Brain microvascular endothelial cell (primary cell): ENCODE data around the gene SLC6A20.
"Not testable (repeated sequence)": the region's sequence is repeated elsewhere in the genome, so short reads cannot be mapped to it uniquely, and the experiment has no call there.

Source experiments
- DNase-seq: peaks from one replicate; pipeline ENCODE4 v3.0.0-alpha.2; 2020
- H3K27ac ChIP-seq: fragments of 250-450 bp; sonication (Bioruptor Pico); 2 replicates; pipeline ENCODE4 v1.5.1; 2020; ENCODE audit warnings: mild to moderate bottlenecking, moderate library complexity
- H3K27me3 ChIP-seq: fragments of 250-450 bp; sonication (Bioruptor Pico); replicated peaks from 2 replicates; pipeline ENCODE4 v1.5.1; 2020; ENCODE audit warnings: mild to moderate bottlenecking
- H3K36me3 ChIP-seq: fragments of 250-450 bp; sonication (Bioruptor Pico); replicated peaks from 2 replicates; pipeline ENCODE4 v1.5.1; 2020; ENCODE audit warnings: mild to moderate bottlenecking
- H3K4me3 ChIP-seq: 2 replicates; pipeline ENCODE4 v1.5.1; 2011; ENCODE audit warnings: low read depth, mild to moderate bottlenecking, control low read depth, low read length, moderate library complexity
- in situ Hi-C: cut with HindIII; loops from 2 replicates; pipeline ENCODE4 v1.10.0; 2017; ENCODE audit warnings: low sequenced_read_pairs, low pct_ligation_motif_present
- TF ChIP-seq, protein P1 (sequence below): IDR thresholded peaks from 2 replicates; pipeline ENCODE4 v1.5.1; 2011; ENCODE audit warnings: low read depth, mild to moderate bottlenecking, moderate library complexity, low read length, control low read depth, inconsistent platforms; ENCODE audit errors: missing control alignments

The SLC6A20 gene

DNA sequence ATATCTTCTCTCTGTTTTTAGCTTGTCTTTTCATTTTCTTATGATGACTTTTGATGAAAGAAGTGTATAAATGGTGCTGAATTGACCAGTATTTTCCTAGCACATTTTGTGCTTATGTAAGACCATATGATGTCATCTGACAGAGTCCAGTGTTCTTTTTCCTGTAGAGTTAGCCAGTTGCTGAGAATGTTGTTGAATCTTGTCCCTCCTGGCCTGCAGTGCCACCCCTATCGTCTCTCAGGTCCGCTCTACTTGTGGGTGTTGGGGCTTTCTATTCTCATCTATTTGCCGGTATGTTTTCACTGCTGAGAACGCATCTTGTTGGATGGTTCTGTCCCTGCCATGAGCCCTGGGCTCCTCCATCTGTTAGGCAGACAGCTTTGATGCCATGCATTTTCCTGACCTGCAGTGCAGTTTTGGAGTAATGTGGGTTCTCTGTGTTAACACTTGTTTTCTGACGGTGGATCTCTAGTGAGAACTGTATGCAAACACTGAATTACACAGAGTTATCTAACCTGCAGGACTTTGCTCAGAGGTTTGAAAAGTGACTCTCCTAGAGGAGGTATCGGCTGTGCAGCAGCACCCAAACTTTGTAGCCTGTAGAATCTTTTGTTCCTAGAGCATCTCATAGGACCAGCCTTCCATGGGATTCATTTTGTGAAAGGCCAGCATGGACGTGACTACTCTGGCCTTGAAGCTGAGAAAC is 44.6 kb downstream of the SLC6A20 start:
- H3K4me3 ChIP-seq = no peak overlapping the region
- no peak overlapping the region for H3K27ac ChIP-seq
- H3K27me3 ChIP-seq = no peaks in the 10 kb centered on the region
- peaks cover 3% of the 10 kb centered on the region for H3K36me3 ChIP-seq
- no peak for DNase-seq
- in situ Hi-C loops = loop anchor here (25.0 kb wide), 1 partner anchor 311 kb away; no protein-coding TSS in a partner anchor
- TF ChIP-seq, protein P1, sequence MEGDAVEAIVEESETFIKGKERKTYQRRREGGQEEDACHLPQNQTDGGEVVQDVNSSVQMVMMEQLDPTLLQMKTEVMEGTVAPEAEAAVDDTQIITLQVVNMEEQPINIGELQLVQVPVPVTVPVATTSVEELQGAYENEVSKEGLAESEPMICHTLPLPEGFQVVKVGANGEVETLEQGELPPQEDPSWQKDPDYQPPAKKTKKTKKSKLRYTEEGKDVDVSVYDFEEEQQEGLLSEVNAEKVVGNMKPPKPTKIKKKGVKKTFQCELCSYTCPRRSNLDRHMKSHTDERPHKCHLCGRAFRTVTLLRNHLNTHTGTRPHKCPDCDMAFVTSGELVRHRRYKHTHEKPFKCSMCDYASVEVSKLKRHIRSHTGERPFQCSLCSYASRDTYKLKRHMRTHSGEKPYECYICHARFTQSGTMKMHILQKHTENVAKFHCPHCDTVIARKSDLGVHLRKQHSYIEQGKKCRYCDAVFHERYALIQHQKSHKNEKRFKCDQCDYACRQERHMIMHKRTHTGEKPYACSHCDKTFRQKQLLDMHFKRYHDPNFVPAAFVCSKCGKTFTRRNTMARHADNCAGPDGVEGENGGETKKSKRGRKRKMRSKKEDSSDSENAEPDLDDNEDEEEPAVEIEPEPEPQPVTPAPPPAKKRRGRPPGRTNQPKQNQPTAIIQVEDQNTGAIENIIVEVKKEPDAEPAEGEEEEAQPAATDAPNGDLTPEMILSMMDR = no peak

DNA sequence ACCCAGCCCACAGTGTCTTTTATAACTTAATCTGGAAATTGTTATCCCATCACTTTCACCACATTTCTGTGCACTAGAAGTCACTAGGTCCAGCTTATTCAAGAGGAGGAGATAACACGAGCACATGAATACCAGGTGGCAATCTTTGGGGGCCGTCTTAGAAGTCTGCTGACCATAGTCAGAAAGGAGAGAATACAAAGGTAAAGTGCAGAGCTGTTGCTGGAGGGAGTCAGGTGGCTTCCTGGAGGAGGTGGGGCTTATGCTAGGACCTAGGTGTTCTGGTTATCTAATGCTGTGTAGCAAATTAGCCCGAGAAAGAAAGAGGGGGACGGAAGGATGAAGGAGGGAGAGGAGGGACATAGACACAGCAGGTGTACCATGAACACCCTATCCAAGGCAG is 46.5 kb downstream of the SLC6A20 start:
- Histone ChIP-seq H3K36me3 (peaks cover 7% of the 10 kb centered on the region), H3K27ac (no peak overlapping the region), H3K4me3 (no peak overlapping the region), H3K27me3 (no peaks in the 10 kb centered on the region)
- TF ChIP-seq, protein P1 = no peak
- in situ Hi-C loops = loop anchor here (25.0 kb wide), 1 partner anchor 312 kb away; no protein-coding TSS in a partner anchor
- DNase-seq = no peak

DNA sequence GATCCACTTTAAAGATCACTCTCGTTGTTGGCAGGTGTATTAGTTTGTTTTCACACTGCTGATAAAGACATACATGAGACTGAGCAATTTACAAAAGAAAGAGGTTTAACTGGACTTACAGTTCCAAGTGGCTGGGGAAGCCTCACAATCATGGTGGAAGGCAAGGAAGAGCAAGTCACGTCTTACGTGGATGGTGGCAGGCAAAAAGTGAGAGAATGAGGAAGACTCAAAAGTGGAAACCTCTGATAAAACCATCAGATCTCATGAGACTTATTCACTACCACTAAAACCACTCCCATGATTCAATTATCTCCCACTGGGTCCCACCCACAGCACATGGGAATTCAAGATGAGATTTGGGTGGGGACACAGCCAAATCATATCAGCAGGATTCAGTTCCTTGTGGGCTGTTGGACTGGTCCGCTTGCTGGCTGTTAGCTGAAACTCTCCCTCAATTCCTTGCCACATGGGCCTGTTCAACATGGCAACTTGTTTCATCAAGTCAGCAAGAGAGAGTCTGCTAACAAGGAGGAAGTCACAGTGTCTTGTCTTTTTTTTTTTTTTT is 47.2 kb downstream of the SLC6A20 start:
- DNase-seq, H3K27ac ChIP-seq, in situ Hi-C loops: not testable (repeated sequence)

DNA sequence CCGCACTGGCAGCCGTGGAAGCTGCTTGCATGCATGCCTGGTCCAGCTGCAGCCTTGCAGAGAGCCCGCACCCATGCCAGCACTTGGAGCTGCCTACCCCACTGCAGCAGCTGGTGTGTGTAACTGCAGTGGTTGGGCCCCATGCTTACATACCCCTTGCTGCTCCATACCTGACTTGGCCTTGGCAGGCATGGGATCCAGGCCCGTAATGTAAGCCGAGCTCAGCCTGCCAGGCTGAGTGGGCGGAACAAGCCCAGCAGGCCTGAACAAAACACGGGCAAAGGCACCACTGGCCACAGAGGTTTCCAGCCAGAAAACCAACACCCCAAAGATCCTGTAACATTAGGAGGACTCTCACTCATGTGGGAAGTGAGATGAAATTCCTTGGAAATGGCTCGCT is 48.3 kb downstream of the SLC6A20 start:
- H3K27ac ChIP-seq = no peak overlapping the region
- in situ Hi-C loops = no loop called here
- DNase-seq = no peak
- H3K36me3 ChIP-seq = peaks cover 11% of the 10 kb centered on the region
- no peaks in the 10 kb centered on the region for H3K27me3 ChIP-seq
- H3K4me3 ChIP-seq = no peak overlapping the region
- TF ChIP-seq, protein P1 = no peak

More for the DNA sequence above, 47.2 kb downstream of the SLC6A20 start:
- H3K4me3 ChIP-seq, H3K27me3 ChIP-seq, H3K36me3 ChIP-seq: not testable (repeated sequence)

DNA sequence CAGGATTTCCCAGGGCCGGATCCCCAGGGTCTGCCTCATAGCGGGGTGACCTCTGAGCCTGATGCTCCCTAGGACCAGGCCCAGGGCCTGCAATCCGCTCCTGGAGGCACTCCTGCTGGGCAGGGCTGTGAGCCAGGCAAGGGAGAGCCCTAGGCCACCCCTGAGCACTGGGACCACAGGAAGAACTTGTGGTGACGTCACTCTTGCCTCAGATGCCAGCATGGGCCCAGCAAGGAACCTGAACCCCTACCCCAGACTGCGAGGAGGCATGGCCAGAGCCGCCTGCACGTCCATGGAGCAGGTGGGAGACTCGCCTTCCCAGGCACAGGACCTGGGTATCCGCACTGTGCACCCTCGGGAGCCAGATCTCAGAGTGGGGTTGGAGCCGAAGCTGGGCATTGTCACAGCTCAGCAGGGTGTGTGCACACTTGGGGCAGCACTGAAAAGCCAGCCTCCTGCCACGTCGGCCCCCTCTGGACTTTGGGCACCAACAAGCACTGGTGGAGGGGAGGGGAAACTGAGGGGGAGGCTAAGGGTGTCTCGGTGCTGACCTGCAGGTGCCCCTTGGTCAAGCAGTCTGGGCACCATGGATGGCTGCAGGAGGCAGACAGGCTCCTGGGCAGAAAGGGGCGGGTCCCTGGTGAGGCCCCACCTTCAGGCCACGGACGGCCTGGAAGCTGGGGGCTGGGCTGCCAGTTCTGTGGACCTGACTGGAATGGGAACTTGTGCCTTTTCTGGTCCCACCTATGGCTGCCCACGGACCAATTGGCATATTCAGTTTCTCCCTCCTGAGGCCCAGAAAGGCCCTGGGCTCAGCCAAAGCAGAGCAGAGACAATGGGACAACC is 49.3 kb downstream of the SLC6A20 start:
- in situ Hi-C loops = no loop called here
- H3K27ac ChIP-seq = no peak overlapping the region
- no peaks in the 10 kb centered on the region for H3K27me3 ChIP-seq
- no peak for DNase-seq
- H3K36me3 ChIP-seq = peaks cover 17% of the 10 kb centered on the region
- no peak overlapping the region for H3K4me3 ChIP-seq
- TF ChIP-seq, protein P1 = no peak

DNA sequence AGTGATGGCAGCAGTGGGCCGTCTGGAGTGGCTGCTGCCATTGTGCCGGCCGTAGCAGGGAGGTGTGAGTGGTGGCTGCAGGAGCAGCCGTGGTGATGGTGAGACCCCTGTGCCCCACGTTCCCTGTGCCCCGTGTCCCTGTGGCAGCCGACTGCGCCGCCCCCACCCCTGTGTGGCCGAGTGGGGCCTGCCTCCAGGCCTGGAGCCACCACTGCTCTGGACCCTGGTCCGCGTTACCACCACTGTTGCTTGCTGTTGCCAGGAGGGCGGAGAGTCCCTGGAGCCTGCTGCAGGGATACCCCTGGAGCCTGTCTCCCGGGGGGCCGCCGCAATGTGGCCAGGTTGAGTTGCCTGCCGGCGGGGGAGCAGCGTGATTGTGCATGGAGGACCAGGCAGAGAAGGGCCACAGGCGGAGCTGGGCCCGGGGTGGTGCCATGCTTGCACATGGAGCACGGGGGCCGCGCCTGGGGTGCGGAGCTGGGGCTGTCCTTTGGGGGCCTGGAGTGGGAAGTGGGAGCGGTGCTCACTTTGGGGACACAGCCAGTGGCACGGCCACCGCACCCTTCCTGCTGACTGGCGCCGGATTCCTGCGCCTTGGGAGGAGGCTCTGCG is 50.1 kb downstream of the SLC6A20 start:
- H3K27me3 ChIP-seq = no peaks in the 10 kb centered on the region
- H3K36me3 ChIP-seq = peaks cover 22% of the 10 kb centered on the region
- TF ChIP-seq, protein P1 = no peak
- DNase-seq = no peak
- H3K4me3 ChIP-seq = no peak overlapping the region
- no peak overlapping the region for H3K27ac ChIP-seq
- in situ Hi-C loops = no loop called here
